Measurements from ENCODE around the gene CREB3L1. TPM values are rescaled to one million over a fixed set of nuclear protein-coding genes. Genes with fewer than 3 reads are reported as not detected.

CREB3L1 gene
- polyA plus RNA-seq, 6 donors from 2014 or later: not detected

DNA sequence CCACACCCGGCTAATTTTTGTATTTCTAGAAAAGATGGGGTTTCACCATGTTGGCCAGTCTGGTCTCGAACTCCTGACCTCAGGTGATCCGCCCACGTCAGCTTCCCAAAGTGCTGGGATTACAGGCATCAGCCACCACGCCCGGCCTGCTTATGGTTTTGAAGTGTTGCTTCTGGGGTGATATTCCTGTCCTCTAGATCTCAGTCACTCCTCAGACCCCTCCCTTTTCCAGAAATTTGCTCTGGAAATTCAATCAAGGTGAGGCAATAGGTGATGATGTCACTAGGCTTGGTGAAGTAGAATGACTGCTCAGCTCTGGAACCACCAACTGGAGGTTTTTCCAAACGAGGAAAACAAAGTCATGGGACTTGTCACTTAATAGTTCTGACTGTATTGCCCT is 36.6 kb upstream of the CREB3L1 start:
- H3K36me3 Mint-ChIP-seq: peaks cover 0 to 11% of the 10 kb centered on the region in 2 donors
- no peak overlapping the region for H3K27ac Mint-ChIP-seq
- H3K4me3 Mint-ChIP-seq: no peak overlapping the region
- H3K9me3 Mint-ChIP-seq: no peaks in the 10 kb centered on the region
- no peak for DNase-seq
- H3K27me3 Mint-ChIP-seq: peaks cover 39 to 69% (median 39%) of the 10 kb centered on the region in 3 donors
- no peak for ATAC-seq (ENCODE audit: low read depth in 2 of 2)
- H3K4me1 Mint-ChIP-seq: peaks cover 13 to 24% (median 20%) of the 10 kb centered on the region in 3 donors

DNA sequence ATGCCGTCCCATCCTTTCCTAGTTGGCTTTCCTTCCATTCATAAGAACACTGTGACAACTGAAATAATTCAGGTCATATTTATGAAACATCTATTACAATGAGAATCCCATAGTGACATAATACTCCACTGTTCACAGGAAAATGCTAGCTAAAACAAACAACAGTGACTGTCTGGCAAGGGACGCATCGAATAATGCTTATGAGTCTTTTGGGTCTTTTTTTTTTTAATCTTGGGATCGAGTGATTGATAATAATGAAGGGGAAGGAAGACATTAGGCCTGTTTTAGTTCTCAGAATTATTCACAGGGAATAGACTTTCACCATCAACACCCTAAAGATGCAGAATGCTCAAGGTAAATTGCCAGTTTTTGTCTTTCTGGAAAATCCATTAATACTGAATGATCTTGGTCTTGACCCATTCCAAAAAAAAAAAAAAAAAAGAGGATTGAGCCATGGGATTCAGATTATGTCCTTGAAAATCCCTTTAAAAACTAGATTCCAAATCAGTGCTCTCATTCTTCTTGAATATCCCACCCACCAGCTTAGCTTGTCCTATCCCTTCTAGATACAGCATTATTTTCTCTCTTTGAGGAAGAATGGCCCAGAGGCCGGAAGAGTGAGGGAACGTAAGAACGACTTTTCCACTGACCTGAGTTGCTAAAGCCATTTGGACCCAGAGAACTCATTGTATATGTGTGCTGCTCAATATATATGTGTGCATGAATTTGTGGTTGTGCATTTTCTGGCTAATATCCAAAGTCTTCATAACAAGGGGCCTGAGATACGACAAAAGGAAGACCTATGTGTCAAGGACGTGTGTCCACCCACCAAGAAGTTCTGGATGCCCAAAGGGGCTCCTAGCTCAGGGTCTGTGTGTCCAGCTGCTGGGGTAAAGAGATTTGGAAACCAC is 35.2 kb upstream of the CREB3L1 start:
- DNase-seq (no peak), ATAC-seq (ENCODE audit: low read depth in 2 of 2) (no peak)
- Mint-ChIP-seq H3K4me1 (peaks cover 9 to 19% (median 14%) of the 10 kb centered on the region in 3 donors), H3K4me3 (peak overlapping the region; percentile 31 to 90 (median 85)), H3K27me3 (peaks cover 28 to 55% (median 29%) of the 10 kb centered on the region in 3 donors), H3K36me3 (peaks cover 0 to 5% of the 10 kb centered on the region in 2 donors), H3K9me3 (no peaks in the 10 kb centered on the region), H3K27ac (peak overlapping the region in 1 of 6 donors; percentile 39)

DNA sequence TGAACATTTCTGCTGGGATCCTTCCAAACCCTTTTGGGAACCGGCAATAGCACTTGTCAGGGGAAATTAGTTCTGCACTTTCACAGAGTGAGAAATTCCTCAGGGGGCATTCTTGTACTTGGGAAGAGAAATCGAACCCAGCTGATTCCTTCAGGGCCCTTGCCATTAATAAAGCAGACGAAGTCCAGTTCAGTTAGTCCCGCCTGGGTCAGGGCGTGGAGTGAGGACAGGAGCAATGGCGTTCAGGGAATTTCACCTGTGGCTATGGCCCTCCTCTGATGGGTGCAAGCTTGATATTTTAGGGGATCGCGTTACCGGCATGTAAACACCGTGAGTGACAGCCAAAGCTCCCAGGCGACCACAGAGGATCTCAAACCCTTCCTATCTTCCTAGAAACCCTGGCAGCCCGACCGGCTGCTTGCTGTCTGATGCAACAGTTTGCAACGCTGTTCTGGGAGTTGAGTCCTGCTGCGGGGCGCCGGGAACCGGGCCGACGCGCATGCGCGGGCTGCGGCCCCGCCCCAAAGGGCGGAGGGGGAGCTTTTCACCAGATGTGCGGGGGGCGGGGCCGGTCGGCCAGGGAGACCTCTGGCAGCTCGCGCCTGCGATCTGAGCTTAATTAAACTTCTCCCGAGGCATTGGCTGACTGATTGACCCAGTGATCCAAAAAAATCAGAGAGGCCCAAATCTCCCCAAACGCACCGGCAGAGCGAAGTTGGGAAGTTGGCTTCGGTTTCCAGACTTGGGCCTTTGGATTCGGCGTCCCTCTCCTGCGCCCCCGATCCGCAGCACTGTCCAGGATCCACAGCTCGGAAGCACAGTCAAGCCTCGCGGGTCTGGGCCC is 34.3 kb upstream of the CREB3L1 start:
- DNase-seq (peak; percentile 77), ATAC-seq (ENCODE audit: low read depth in 2 of 2) (peak; percentile 66 to 70)
- Mint-ChIP-seq H3K4me1 (peaks cover 3 to 14% (median 9%) of the 10 kb centered on the region in 3 donors), H3K27ac (peak overlapping the region in 1 of 6 donors; percentile 27), H3K4me3 (peak overlapping the region; percentile 31 to 90 (median 85)), H3K9me3 (no peaks in the 10 kb centered on the region), H3K27me3 (peaks cover 25 to 49% (median 29%) of the 10 kb centered on the region in 3 donors), H3K36me3 (no peaks in the 10 kb centered on the region)

DNA sequence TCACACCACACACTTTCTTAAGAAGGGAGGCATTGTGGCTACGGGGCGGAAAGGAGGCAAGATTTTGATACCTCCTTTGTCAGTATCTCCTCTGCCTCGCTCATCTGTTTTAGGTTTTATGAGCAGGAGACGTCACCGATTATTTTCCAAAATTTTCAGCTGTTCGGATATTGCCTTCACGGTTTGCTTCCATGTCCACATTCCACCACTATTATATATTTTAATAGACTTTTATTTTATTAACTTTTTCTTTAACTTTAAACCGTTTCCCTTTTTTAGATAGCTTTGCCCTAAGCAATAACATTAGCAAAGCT is 33.7 kb upstream of the CREB3L1 start:
- ATAC-seq (ENCODE audit: low read depth in 2 of 2) (no peak), DNase-seq (no peak)
- no peaks in the 10 kb centered on the region for H3K9me3 Mint-ChIP-seq
- H3K4me1 Mint-ChIP-seq: peaks cover 3 to 10% (median 9%) of the 10 kb centered on the region in 3 donors
- peaks cover 20 to 49% (median 34%) of the 10 kb centered on the region in 3 donors for H3K27me3 Mint-ChIP-seq
- no peak overlapping the region for H3K27ac Mint-ChIP-seq
- peak overlapping the region; percentile 69 to 90 (median 85) for H3K4me3 Mint-ChIP-seq
- H3K36me3 Mint-ChIP-seq: no peaks in the 10 kb centered on the region

DNA sequence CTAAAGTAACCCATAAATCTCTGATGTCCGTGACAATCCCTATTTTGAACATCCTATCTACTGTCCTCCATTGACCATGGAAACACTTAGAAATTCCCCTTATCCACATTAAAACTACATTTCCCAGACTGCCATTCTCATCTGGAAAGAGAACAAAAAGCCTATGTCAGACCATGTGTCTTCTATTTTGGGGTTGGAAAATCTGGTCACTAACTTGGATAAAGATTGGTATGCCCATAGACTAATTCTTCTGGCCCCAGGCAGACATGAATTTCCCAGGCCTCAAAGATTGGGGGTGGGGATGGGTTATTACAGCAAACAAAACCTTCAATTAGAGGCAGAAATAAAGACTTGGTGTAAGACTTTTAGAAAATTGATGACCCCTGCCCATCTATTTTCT is 30.9 kb upstream of the CREB3L1 start:
- no peak overlapping the region for H3K4me3 Mint-ChIP-seq
- peaks cover 16 to 40% (median 38%) of the 10 kb centered on the region in 3 donors for H3K27me3 Mint-ChIP-seq
- no peak for ATAC-seq (ENCODE audit: low read depth in 2 of 2)

DNA sequence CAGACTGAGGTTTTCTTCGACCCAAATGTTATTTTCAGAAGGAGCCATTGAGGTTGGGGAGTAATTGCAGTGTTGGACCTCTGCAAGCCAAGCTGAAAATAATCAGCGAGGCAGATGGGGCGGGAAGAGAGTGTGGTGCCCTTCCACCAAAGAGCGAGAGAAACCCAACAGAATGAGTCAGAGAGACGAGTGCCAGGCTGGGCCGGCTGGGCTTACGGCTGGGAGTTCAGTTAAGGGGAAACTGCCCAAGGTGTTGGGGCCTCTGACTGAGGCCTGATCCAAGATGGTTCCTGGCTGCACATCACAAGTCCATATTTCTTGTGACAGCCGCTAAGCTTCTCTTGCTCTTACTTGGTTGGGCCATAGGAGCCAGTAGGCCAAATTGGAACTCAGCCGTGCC is 30.4 kb upstream of the CREB3L1 start:
- no peaks in the 10 kb centered on the region for H3K36me3 Mint-ChIP-seq
- no peak overlapping the region for H3K27ac Mint-ChIP-seq
- H3K9me3 Mint-ChIP-seq: no peaks in the 10 kb centered on the region
- no peak for DNase-seq
- no peak overlapping the region for H3K4me3 Mint-ChIP-seq
- H3K4me1 Mint-ChIP-seq: peaks cover 3 to 9% (median 6%) of the 10 kb centered on the region in 3 donors
- peaks cover 11 to 39% (median 38%) of the 10 kb centered on the region in 3 donors for H3K27me3 Mint-ChIP-seq
- ATAC-seq (ENCODE audit: low read depth in 2 of 2): no peak

More for the DNA sequence above, 30.9 kb upstream of the CREB3L1 start:
- Mint-ChIP-seq H3K4me1 (peaks cover 3 to 9% (median 6%) of the 10 kb centered on the region in 3 donors), H3K27ac (no peak overlapping the region), H3K36me3 (no peaks in the 10 kb centered on the region), H3K9me3 (no peaks in the 10 kb centered on the region)
- DNase-seq: no peak

DNA sequence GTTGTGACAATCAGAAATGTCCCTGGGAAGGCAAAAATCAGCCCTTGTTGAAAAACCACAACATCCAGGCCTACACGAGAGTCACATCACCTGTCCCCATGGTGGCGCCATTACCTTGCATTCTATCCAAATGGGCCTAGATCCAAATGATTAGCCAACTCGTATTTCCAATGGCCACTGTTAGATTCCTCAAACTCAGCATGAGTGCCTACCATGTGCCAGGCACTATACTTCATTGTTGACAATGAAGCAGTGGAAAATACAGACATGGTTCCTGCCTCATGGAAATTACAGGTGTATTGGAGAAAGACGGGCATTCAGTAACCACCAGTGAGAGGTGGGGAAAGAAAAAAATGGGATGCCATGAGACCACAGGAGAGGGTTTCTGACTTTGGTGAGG is 29.8 kb upstream of the CREB3L1 start:
- Mint-ChIP-seq H3K4me3 (no peak overlapping the region), H3K9me3 (no peaks in the 10 kb centered on the region), H3K36me3 (no peaks in the 10 kb centered on the region), H3K4me1 (peaks cover 3 to 9% (median 4%) of the 10 kb centered on the region in 3 donors), H3K27ac (peak overlapping the region in 1 of 6 donors; percentile 87), H3K27me3 (peaks cover 11 to 41% (median 37%) of the 10 kb centered on the region in 3 donors)
- ATAC-seq (ENCODE audit: low read depth in 2 of 2) (no peak), DNase-seq (no peak)

DNA sequence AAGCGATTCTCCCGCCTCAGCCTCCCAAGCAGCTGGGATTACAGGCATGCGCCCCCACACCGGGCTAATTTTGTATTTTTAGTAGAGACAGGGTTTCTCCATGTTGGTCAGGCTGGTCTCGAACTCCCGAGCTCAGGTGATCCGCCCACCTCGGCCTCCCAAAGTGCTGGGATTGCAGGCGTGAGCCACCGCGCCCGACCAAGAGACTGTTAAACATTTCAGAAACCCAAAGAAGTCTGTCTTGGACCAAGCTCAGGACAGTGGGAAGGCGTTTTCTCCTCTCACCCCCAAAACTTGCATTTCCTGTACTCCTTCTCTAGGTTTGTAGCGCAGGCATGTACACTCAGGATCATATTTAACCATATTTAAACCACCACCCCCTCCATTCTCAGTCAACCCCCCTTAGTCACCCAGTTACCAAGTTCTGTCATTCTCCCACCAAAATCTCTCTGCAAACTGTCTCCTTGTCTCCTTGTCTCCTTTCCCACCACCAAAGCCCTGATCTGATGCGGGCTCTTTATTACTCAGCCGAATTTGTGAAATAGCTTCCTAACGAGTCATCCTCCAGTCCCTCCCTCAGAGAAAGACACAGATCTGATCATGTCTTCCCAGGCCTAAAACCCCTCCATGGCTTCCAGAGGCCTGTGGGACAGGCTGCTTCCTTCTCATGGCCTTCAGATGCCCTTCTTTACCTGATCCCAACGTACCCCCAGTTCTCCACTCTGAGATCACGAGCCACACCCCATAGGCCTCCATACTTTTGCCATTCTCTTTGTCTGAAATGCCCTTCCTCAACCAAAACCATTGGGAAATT is 29.0 kb upstream of the CREB3L1 start:
- Mint-ChIP-seq H3K9me3 (no peaks in the 10 kb centered on the region), H3K27me3 (peaks cover 11 to 41% (median 30%) of the 10 kb centered on the region in 3 donors), H3K27ac (peak overlapping the region in 1 of 6 donors; percentile 54), H3K4me1 (peaks cover 0 to 2% (median 1%) of the 10 kb centered on the region in 3 donors), H3K36me3 (no peaks in the 10 kb centered on the region), H3K4me3 (peak overlapping the region in 1 of 8 donors; percentile 7)
- DNase-seq (no peak), ATAC-seq (ENCODE audit: low read depth in 2 of 2) (no peak)

DNA sequence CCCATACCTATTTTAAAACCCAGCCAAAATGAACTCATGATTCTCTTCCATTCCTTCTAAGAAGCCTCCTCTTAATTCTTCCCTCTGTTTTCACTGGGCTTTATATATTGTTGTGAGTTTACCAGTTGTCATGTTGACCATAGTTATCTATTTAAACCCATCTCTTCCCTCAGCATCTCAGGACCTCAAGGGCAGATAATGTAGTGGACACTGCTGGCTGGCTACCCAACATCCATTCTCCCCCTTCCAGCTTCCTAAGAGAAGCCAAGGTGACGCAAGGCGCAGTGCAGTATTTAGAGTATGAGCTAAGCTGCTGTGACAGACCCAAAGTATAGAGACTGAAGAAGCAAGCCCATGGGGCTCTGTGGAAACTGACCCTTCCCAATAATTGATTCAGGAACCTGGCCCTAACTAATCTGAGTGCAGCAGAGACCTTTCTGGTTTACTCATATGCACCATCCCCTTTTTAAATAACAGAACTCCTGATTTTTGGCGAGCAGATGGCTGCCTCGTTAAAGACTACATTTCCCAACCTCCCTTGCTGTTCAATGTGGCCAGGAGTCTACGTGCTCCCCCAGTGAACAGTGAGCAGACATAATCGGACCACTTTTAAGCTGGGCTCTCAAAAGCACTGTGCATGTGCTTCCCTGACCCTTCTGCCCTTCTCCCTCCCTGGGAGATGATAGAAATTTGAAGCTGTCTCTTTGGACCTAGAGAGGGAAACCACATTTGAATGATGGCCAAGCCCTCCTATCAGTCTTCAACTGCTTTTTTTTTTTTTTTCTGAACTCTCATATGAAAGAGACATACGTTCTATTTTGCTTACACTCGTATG is 28.1 kb upstream of the CREB3L1 start:
- no peak for ATAC-seq (ENCODE audit: low read depth in 2 of 2)
- peaks cover 11 to 41% (median 26%) of the 10 kb centered on the region in 3 donors for H3K27me3 Mint-ChIP-seq
- H3K36me3 Mint-ChIP-seq: no peaks in the 10 kb centered on the region
- DNase-seq: no peak
- no peaks in the 10 kb centered on the region for H3K9me3 Mint-ChIP-seq
- no peak overlapping the region for H3K4me3 Mint-ChIP-seq
- no peaks in the 10 kb centered on the region for H3K4me1 Mint-ChIP-seq
- peak overlapping the region in 1 of 6 donors; percentile 40 for H3K27ac Mint-ChIP-seq

DNA sequence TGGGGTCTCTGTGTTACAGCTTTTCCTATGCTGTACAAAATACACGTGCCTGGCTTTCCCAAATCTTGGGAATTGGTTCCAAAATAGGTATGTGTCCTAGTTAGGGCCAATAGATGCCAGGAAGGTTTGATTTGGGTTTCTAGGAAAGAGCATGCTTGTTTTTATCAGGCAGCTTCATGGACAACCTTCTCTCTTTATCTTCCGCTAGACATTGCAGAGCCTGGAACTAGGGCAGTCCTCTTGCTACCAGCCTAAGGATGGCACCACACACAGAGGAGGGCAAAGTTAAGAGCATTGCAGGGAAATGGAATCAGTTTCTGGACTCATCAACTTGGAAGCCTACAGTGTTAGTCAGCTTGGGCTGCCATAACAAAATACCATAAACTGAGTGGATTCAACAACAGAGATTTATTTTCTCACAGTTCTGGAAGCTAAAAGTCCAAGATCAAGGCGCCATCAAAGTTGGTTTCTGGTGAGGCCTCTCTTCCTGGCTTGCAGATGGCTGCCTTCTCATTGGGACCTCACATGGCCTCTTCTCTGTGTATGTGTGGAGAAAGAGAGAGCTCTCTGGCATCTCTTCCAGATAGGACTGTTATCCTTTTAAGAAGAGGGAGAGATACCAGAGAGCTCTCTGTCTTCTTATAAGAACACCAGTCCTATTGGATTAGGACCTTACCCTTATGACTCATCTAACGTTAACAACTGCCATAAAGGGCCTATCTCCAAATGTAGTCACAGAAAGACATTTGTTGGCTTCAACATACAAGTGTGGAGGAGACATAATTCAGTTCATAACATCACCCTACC is 27.3 kb upstream of the CREB3L1 start:
- H3K27me3 Mint-ChIP-seq: peaks cover 11 to 41% (median 24%) of the 10 kb centered on the region in 3 donors
- no peak for ATAC-seq (ENCODE audit: low read depth in 2 of 2)
- no peaks in the 10 kb centered on the region for H3K9me3 Mint-ChIP-seq
- no peak overlapping the region for H3K27ac Mint-ChIP-seq
- H3K4me3 Mint-ChIP-seq: no peak overlapping the region
- no peaks in the 10 kb centered on the region for H3K4me1 Mint-ChIP-seq
- no peak for DNase-seq
- H3K36me3 Mint-ChIP-seq: no peaks in the 10 kb centered on the region

DNA sequence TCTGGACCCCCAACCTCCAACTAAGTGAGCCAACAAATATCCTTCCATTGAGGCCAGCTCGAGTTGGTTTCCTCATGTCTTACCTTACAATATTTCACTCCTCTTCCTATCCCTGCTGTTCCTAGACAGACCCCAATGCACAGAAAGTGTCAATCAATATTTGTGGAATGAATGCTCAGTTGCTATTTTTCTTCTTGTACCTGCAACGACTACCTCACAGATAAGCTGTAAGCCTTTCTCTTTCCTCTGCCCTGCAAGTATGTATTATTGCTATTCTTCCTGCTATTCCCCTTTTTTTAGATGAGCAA is 26.8 kb upstream of the CREB3L1 start:
- Mint-ChIP-seq H3K27ac (no peak overlapping the region), H3K4me3 (no peak overlapping the region), H3K36me3 (no peaks in the 10 kb centered on the region), H3K9me3 (no peaks in the 10 kb centered on the region), H3K4me1 (no peaks in the 10 kb centered on the region), H3K27me3 (peaks cover 11 to 41% (median 19%) of the 10 kb centered on the region in 3 donors)
- ATAC-seq (ENCODE audit: low read depth in 2 of 2): no peak
- DNase-seq: no peak

DNA sequence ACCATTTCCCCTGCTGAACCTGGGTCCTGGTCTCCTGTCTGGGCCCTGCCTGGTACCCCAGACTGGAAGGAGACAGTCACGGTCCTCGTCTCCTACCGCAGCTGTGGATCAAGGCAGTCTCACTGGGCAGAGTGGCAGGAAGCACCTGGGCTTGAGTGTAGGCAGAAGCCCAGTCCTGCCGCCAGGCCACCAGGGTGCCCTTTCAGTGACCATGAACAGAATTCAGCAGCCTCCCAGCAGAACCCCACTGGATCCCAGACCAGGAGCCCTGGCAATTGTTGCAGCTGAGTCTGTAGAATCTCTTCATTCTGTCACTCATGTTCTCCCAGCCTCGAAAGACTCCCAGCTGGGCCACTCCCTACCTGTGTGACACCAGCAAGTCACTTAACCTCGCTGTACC is 25.5 kb upstream of the CREB3L1 start:
- Mint-ChIP-seq H3K27me3 (peaks cover 8 to 49% (median 23%) of the 10 kb centered on the region in 3 donors), H3K27ac (peak overlapping the region in 1 of 6 donors; percentile 35), H3K4me1 (no peaks in the 10 kb centered on the region), H3K9me3 (no peaks in the 10 kb centered on the region), H3K36me3 (no peaks in the 10 kb centered on the region), H3K4me3 (no peak overlapping the region)
- ATAC-seq (ENCODE audit: low read depth in 2 of 2) (no peak), DNase-seq (no peak)

Measured in naive B cell (primary cell).